GM23338 (cell line): Measurements from ENCODE around the gene GABARAP. TPM values are rescaled to one million over a fixed set of nuclear protein-coding genes. Genes with fewer than 3 reads are reported as not detected.
A peak's percentile ranks its signal among the peaks of the same experiment; 100 is the strongest.

Experiments
- ATAC-seq: fragments of 200-7000 bp; cut with Tn5 transposase; 3 replicates; pipeline ENCODE4 v1.9.1; 2020
- DNase-seq: peaks from one replicate; pipeline ENCODE4 v3.0.0-alpha.2; 2015; ENCODE audit warnings: low spot score
- H2AFZ ChIP-seq: fragments of 200-600 bp; sonication (generic); 2 replicates; pipeline ENCODE4 v1.8.0; 2016; ENCODE audit warnings: antibody characterized with exemption, mild to moderate bottlenecking, moderate library complexity
- H3F3A ChIP-seq: fragments of 200-600 bp; sonication (generic); replicated peaks from 2 replicates; pipeline ENCODE4 v1.8.0; 2017; ENCODE audit warnings: antibody characterized with exemption, mixed run types, low read depth
- H3K27ac ChIP-seq: fragments of 200-600 bp; sonication (generic); 2 replicates; pipeline ENCODE4 v1.6.1; 2016; ENCODE audit warnings: low read depth
- H3K27me3 ChIP-seq: fragments of 200-600 bp; sonication (generic); 2 replicates; pipeline ENCODE4 v1.8.0; 2016; ENCODE audit warnings: mild to moderate bottlenecking, mixed run types, moderate library complexity; ENCODE audit not compliant: insufficient read depth
- H3K36me3 ChIP-seq: fragments of 200-600 bp; sonication (generic); 2 replicates; pipeline ENCODE4 v1.8.0; 2016; ENCODE audit warnings: mild to moderate bottlenecking; ENCODE audit not compliant: insufficient read depth
- H3K4me1 ChIP-seq: fragments of 200-600 bp; sonication (generic); 2 replicates; pipeline ENCODE4 v1.8.0; 2016; ENCODE audit warnings: mild to moderate bottlenecking, moderate library complexity; ENCODE audit not compliant: insufficient read depth
- H3K4me2 ChIP-seq: fragments of 200-600 bp; sonication (generic); 2 replicates; pipeline ENCODE4 v1.7.1; 2017; ENCODE audit warnings: mixed run types
- H3K4me3 ChIP-seq: fragments of 200-600 bp; sonication (generic); 2 replicates; pipeline ENCODE4 v1.6.1; 2016; ENCODE audit warnings: mixed run types
- H3K79me2 ChIP-seq: fragments of 200-600 bp; sonication (generic); replicated peaks from 2 replicates; pipeline ENCODE4 v1.8.0; 2017; ENCODE audit warnings: mild to moderate bottlenecking; ENCODE audit not compliant: insufficient read depth
- H3K9me2 ChIP-seq: fragments of 200-600 bp; sonication (generic); 2 replicates; pipeline ENCODE4 v1.8.0; 2017; ENCODE audit not compliant: insufficient read depth
- H4K20me1 ChIP-seq: fragments of 200-600 bp; sonication (generic); replicated peaks from 2 replicates; pipeline ENCODE4 v1.8.0; 2017; ENCODE audit warnings: mild to moderate bottlenecking; ENCODE audit not compliant: insufficient read depth
- H3K27ac Mint-ChIP-seq: 2 replicates; pipeline ENCODE4 v1.8.0; 2020; ENCODE audit warnings: inconsistent platforms, mild to moderate bottlenecking, moderate library complexity, mixed read lengths
- H3K27me3 Mint-ChIP-seq: 3 replicates; pipeline ENCODE4 v1.8.0; 2022; ENCODE audit warnings: low read depth, mild to moderate bottlenecking, moderate library complexity, mixed read lengths, inconsistent platforms; ENCODE audit not compliant: insufficient read depth, poor library complexity
- H3K36me3 Mint-ChIP-seq: 3 replicates; pipeline ENCODE4 v1.8.0; 2021; ENCODE audit warnings: low read depth, mild to moderate bottlenecking, inconsistent platforms, moderate library complexity, mixed read lengths
- H3K4me1 Mint-ChIP-seq: 3 replicates; pipeline ENCODE4 v1.8.0; 2020; ENCODE audit warnings: mild to moderate bottlenecking, inconsistent platforms, mixed read lengths
- H3K4me3 Mint-ChIP-seq: 3 replicates; pipeline ENCODE4 v1.8.0; 2021; ENCODE audit warnings: moderate library complexity, mild to moderate bottlenecking, inconsistent platforms, mixed read lengths
- H3K9me3 Mint-ChIP-seq: 3 replicates; pipeline ENCODE4 v1.8.0; 2020; ENCODE audit warnings: moderate library complexity, mild to moderate bottlenecking, inconsistent platforms, mixed read lengths
- CREB1 ChIP-seq: fragments of 250-450 bp; sonication (Bioruptor Pico); IDR thresholded peaks from 2 replicates; pipeline ENCODE4 v1.5.0; 2020; ENCODE audit warnings: low read depth, mild to moderate bottlenecking, moderate library complexity
- EZH2 ChIP-seq: fragments of 200-600 bp; sonication (generic); IDR thresholded peaks from one replicate; pipeline ENCODE4 v1.8.0; 2017; ENCODE audit warnings: antibody characterized with exemption, mild to moderate bottlenecking, low read depth; ENCODE audit not compliant: unreplicated experiment
- EZH2phosphoT487 ChIP-seq: fragments of 200-600 bp; sonication (generic); IDR thresholded peaks from one replicate; pipeline ENCODE4 v1.8.1; 2018; ENCODE audit warnings: antibody characterized with exemption; ENCODE audit not compliant: unreplicated experiment
- STAT1 ChIP-seq: IDR thresholded peaks from one replicate; pipeline ENCODE4 v1.6.1; 2016; ENCODE audit warnings: antibody characterized with exemption; ENCODE audit not compliant: unreplicated experiment
- ZNF331 ChIP-seq: fragments of 250-450 bp; sonication (Bioruptor Pico); IDR thresholded peaks from 2 replicates; pipeline ENCODE4 v1.5.0; 2020; ENCODE audit warnings: low read depth, mild to moderate bottlenecking, moderate library complexity
- polyA plus RNA-seq: library from polyadenylated mRNA; unstranded; fragments of >200 nt; fragmentation: Nextera tagmentation; extraction: Ambion mirVana; gene quantifications from 2 replicates; pipeline ENCODE4 v1.2.1, GENCODE V29; 2016
- total RNA-seq: library from RNA; depleted of rRNA; stranded (reverse); fragments of >200 nt; shearing (Covaris generic); gene quantifications from 2 replicates; pipeline ENCODE4 v1.2.3, GENCODE V29; 2014
- TF ChIP-seq, protein P1 (sequence below): IDR thresholded peaks from one replicate; pipeline ENCODE4 v1.6.1; 2018; ENCODE audit warnings: antibody characterized with exemption; ENCODE audit not compliant: unreplicated experiment
- TF ChIP-seq, protein P2 (sequence below), 2 experiments: fragments of 200-600 bp in 1 of 2; sonication (generic) in 1 of 2; conservative IDR thresholded peaks; 2 replicates each; pipeline versions ENCODE4 v1.5.1 to v1.6.1; 2016 to 2017; ENCODE audit warnings: antibody characterized with exemption in 2 of 2, low read depth in 2 of 2, mild to moderate bottlenecking in 2 of 2, moderate library complexity in 1 of 2
- TF ChIP-seq, protein P3 (sequence below): fragments of 250-450 bp; sonication (Bioruptor Pico); IDR thresholded peaks from 2 replicates; pipeline ENCODE4 v1.5.0; 2020; ENCODE audit warnings: mild to moderate bottlenecking, moderate library complexity

GABARAP gene
- total and polyA plus RNA-seq, 2 experiments from 2014 or later: 128 to 520 TPM

DNA sequence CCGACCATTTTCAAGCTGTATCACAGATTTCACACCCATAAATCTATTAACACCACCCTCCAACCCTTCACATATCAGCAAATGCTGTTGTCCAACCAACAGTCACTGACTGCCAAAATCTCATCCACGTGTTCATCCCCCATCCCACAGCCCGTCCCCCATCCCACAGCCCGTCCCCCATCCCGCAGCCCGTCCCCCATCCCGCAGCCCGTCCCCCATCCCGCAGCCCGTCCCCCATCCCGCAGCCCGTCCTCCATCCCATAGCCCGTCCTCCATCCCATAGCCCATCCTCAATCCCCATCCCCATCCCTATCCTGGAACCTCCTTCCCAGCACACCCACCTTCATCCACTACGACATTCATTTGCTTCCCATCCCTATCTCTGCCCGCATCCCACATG lies 36.7 kb downstream of the GABARAP start:
- Histone ChIP-seq H3K4me1 (peaks cover 35% of the 10 kb centered on the region), H2AFZ (no peak overlapping the region), H3K27me3 (no peaks in the 10 kb centered on the region), H3K9me2 (no peaks in the 10 kb centered on the region), H3K27ac (no peak overlapping the region), H4K20me1 (peaks cover 10% of the 10 kb centered on the region), H3K36me3 (peaks cover 15% of the 10 kb centered on the region), H3K79me2 (peaks cover 36% of the 10 kb centered on the region), H3K4me2 (peak overlapping the region; percentile 89), H3K4me3 (peak overlapping the region; percentile 55), H3F3A (peaks cover 26% of the 10 kb centered on the region)
- ATAC-seq (no peak), DNase-seq (no peak)
- Mint-ChIP-seq H3K36me3 (peaks cover 34% of the 10 kb centered on the region), H3K4me1 (peaks cover 51% of the 10 kb centered on the region), H3K9me3 (no peaks in the 10 kb centered on the region; the same call in 2 of the 3 replicates), H3K27ac (peak overlapping the region; percentile 57), H3K27me3 (peaks cover 14% of the 10 kb centered on the region), H3K4me3 (peak overlapping the region; percentile 80)
- no peak for TF ChIP-seq STAT1
- no peak for TF ChIP-seq EZH2
- TF ChIP-seq ZNF331 (CRISPR knock-in tag): no peak
- TF ChIP-seq, protein P1, sequence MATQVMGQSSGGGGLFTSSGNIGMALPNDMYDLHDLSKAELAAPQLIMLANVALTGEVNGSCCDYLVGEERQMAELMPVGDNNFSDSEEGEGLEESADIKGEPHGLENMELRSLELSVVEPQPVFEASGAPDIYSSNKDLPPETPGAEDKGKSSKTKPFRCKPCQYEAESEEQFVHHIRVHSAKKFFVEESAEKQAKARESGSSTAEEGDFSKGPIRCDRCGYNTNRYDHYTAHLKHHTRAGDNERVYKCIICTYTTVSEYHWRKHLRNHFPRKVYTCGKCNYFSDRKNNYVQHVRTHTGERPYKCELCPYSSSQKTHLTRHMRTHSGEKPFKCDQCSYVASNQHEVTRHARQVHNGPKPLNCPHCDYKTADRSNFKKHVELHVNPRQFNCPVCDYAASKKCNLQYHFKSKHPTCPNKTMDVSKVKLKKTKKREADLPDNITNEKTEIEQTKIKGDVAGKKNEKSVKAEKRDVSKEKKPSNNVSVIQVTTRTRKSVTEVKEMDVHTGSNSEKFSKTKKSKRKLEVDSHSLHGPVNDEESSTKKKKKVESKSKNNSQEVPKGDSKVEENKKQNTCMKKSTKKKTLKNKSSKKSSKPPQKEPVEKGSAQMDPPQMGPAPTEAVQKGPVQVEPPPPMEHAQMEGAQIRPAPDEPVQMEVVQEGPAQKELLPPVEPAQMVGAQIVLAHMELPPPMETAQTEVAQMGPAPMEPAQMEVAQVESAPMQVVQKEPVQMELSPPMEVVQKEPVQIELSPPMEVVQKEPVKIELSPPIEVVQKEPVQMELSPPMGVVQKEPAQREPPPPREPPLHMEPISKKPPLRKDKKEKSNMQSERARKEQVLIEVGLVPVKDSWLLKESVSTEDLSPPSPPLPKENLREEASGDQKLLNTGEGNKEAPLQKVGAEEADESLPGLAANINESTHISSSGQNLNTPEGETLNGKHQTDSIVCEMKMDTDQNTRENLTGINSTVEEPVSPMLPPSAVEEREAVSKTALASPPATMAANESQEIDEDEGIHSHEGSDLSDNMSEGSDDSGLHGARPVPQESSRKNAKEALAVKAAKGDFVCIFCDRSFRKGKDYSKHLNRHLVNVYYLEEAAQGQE: no peak
- TF ChIP-seq, protein P2, sequence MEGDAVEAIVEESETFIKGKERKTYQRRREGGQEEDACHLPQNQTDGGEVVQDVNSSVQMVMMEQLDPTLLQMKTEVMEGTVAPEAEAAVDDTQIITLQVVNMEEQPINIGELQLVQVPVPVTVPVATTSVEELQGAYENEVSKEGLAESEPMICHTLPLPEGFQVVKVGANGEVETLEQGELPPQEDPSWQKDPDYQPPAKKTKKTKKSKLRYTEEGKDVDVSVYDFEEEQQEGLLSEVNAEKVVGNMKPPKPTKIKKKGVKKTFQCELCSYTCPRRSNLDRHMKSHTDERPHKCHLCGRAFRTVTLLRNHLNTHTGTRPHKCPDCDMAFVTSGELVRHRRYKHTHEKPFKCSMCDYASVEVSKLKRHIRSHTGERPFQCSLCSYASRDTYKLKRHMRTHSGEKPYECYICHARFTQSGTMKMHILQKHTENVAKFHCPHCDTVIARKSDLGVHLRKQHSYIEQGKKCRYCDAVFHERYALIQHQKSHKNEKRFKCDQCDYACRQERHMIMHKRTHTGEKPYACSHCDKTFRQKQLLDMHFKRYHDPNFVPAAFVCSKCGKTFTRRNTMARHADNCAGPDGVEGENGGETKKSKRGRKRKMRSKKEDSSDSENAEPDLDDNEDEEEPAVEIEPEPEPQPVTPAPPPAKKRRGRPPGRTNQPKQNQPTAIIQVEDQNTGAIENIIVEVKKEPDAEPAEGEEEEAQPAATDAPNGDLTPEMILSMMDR (conservative IDR thresholded peaks at IDR 0.05; ENCODE audit: low read depth in 2 of 2): no peak

DNA sequence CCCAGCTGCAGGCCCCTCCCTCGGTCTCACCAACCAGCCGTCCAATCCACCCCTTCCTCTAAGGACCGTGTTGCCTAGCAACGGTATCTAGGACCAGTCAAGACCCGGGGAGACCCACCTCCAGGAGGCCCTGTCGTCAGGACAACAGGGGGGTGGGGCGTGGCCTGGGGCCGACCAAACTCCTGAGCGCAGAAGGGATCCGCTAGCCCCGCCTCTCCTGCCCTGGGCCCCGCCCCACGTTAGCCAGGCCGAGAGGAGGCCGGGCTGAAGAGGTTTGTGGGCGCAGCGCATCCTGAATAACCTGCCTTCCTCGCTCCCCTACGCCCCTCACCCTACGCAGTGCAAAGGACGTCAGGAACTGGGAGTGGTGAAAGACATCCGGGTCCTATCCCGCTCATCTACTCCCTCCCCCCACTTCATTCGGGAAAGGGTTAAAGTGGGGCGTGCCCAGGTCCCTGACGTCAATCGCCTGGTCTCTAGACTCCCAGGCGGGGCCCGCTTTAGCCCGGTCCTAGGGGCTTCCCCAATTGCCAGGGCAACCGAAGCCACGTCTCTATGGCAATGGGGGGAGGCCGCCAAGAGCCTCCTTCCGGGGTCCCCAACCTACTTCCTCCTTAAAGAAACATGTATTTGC lies 37.3 kb downstream of the GABARAP start:
- H3K27ac Mint-ChIP-seq: peak overlapping the region; percentile 91
- H3K4me3 Mint-ChIP-seq: peak overlapping the region; percentile 80
- H3K27me3 ChIP-seq: no peaks in the 10 kb centered on the region
- peaks cover 45% of the 10 kb centered on the region for H3K4me1 Mint-ChIP-seq
- no peaks in the 10 kb centered on the region for H3K9me2 ChIP-seq
- H3K27me3 Mint-ChIP-seq: peaks cover 10% of the 10 kb centered on the region
- H2AFZ ChIP-seq: no peak overlapping the region
- peak; percentile 99 for DNase-seq
- peaks cover 15% of the 10 kb centered on the region for H3K36me3 ChIP-seq
- peaks cover 21% of the 10 kb centered on the region for H3F3A ChIP-seq
- peak; percentile 75 for ATAC-seq
- peaks cover 28% of the 10 kb centered on the region for H3K4me1 ChIP-seq
- peak overlapping the region; percentile 70 for H3K27ac ChIP-seq
- H3K9me3 Mint-ChIP-seq: no peaks in the 10 kb centered on the region; the same call in 2 of the 3 replicates
- peak overlapping the region; percentile 89 for H3K4me2 ChIP-seq
- H3K36me3 Mint-ChIP-seq: peaks cover 39% of the 10 kb centered on the region
- H3K4me3 ChIP-seq: peak overlapping the region; percentile 55
- peaks cover 29% of the 10 kb centered on the region for H3K79me2 ChIP-seq
- H4K20me1 ChIP-seq: peaks cover 10% of the 10 kb centered on the region
- TF ChIP-seq EZH2phosphoT487: no peak
- TF ChIP-seq CREB1 (CRISPR knock-in tag): peak; percentile 93
- TF ChIP-seq, protein P3, sequence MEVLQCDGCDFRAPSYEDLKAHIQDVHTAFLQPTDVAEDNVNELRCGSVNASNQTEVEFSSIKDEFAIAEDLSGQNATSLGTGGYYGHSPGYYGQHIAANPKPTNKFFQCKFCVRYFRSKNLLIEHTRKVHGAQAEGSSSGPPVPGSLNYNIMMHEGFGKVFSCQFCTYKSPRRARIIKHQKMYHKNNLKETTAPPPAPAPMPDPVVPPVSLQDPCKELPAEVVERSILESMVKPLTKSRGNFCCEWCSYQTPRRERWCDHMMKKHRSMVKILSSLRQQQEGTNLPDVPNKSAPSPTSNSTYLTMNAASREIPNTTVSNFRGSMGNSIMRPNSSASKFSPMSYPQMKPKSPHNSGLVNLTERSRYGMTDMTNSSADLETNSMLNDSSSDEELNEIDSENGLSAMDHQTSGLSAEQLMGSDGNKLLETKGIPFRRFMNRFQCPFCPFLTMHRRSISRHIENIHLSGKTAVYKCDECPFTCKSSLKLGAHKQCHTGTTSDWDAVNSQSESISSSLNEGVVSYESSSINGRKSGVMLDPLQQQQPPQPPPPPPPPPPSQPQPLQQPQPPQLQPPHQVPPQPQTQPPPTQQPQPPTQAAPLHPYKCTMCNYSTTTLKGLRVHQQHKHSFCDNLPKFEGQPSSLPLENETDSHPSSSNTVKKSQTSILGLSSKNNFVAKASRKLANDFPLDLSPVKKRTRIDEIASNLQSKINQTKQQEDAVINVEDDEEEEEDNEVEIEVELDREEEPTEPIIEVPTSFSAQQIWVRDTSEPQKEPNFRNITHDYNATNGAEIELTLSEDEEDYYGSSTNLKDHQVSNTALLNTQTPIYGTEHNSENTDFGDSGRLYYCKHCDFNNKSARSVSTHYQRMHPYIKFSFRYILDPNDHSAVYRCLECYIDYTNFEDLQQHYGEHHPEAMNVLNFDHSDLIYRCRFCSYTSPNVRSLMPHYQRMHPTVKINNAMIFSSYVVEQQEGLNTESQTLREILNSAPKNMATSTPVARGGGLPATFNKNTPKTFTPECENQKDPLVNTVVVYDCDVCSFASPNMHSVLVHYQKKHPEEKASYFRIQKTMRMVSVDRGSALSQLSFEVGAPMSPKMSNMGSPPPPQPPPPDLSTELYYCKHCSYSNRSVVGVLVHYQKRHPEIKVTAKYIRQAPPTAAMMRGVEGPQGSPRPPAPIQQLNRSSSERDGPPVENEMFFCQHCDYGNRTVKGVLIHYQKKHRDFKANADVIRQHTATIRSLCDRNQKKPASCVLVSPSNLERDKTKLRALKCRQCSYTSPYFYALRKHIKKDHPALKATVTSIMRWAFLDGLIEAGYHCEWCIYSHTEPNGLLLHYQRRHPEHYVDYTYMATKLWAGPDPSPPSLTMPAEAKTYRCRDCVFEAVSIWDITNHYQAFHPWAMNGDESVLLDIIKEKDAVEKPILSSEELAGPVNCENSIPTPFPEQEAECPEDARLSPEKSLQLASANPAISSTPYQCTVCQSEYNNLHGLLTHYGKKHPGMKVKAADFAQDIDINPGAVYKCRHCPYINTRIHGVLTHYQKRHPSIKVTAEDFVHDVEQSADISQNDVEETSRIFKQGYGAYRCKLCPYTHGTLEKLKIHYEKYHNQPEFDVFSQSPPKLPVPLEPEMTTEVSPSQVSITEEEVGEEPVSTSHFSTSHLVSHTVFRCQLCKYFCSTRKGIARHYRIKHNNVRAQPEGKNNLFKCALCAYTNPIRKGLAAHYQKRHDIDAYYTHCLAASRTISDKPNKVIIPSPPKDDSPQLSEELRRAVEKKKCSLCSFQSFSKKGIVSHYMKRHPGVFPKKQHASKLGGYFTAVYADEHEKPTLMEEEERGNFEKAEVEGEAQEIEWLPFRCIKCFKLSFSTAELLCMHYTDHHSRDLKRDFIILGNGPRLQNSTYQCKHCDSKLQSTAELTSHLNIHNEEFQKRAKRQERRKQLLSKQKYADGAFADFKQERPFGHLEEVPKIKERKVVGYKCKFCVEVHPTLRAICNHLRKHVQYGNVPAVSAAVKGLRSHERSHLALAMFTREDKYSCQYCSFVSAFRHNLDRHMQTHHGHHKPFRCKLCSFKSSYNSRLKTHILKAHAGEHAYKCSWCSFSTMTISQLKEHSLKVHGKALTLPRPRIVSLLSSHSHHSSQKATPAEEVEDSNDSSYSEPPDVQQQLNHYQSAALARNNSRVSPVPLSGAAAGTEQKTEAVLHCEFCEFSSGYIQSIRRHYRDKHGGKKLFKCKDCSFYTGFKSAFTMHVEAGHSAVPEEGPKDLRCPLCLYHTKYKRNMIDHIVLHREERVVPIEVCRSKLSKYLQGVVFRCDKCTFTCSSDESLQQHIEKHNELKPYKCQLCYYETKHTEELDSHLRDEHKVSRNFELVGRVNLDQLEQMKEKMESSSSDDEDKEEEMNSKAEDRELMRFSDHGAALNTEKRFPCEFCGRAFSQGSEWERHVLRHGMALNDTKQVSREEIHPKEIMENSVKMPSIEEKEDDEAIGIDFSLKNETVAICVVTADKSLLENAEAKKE (CRISPR knock-in tag): no peak
